Breast epithelium (tissue), 3 donors: ENCODE measurements around the gene HPS3.

ENCODE experiments used
- CTCF ChIP-seq, 3 donors: fragments of 450-650 bp; IDR thresholded peaks; one replicate each; pipeline ENCODE4 v1.5.1; 2016 to 2017; ENCODE audit warnings: antibody characterized with exemption in 3 of 3, mild to moderate bottlenecking in 3 of 3, moderate library complexity in 3 of 3
- POLR2A ChIP-seq: fragments of 450-650 bp; IDR thresholded peaks from one replicate; pipeline ENCODE4 v1.6.1; 2016; ENCODE audit warnings: antibody characterized with exemption, mild to moderate bottlenecking, moderate library complexity
- POLR2AphosphoS5 ChIP-seq, 3 donors: sonication (generic); formaldehyde crosslinking; IDR thresholded peaks; one replicate each; pipeline ENCODE4 v1.6.1; 2017; ENCODE audit warnings: antibody characterized with exemption in 3 of 3

DNA sequence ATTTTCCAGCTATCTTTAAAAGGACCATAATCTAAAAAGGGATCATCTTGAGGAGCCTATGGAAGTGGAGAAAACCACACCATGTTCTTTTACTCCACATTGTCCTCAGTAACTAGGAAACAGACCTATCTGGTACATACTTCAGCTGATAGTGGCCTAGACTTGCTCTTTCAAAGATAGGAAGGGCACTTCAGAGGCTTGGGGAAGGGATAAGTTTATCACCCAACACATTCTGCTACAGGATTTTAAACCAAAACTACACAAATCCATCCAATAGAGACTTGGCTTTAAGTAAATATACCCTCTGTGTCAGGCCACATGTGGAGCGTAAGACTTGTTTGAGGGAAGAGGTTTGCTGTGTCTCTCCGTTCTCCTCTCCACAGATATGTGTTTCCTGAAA lies 56.8 kb downstream of the HPS3 start:
- no peak for TF ChIP-seq CTCF (IDR thresholded peaks at IDR 0.05)
- TF ChIP-seq POLR2A, result no peak
- TF ChIP-seq POLR2AphosphoS5 (IDR thresholded peaks at IDR 0.05), result no peak
